K562 (cell line): ENCODE measurements around the gene ZIC3. TPM values are rescaled to one million over a fixed set of nuclear protein-coding genes. Genes with fewer than 3 reads are reported as not detected.

Experiments used
- ATAC-seq: fragments of 200-7000 bp; cut with Tn5 transposase; 3 replicates; pipeline ENCODE4 v1.9.1; 2020; ENCODE audit warnings: moderate library complexity
- Bru-seq: library from RNA; stranded (reverse); fragments of 400-500 nt; gene quantifications from one replicate; lab custom pipeline; 2021; lab: Mats Ljungman, UMichigan
- BruChase-seq, 2 experiments: library from RNA; stranded (reverse); fragments of 400-500 nt; gene quantifications; one replicate each; lab custom pipeline; 2021; lab: Mats Ljungman, UMichigan
- BruUV-seq: library from RNA; stranded (reverse); fragments of 400-500 nt; replicated peaks from 2 replicates; lab custom pipeline; 2021; lab: Mats Ljungman, UMichigan
- CTCF ChIA-PET: fragments of 300-600 bp; formaldehyde crosslinking; extraction: SDS; loops from one replicate; lab custom pipeline; 2021; ENCODE audit warnings: low intra/inter-chr PET ratio; lab: Yijun Ruan, JAX
- POLR2A ChIA-PET: fragments of 300-600, 350-650 bp; sonication (Branson Sonifier 250); formaldehyde crosslinking; extraction: SDS; loops from one replicate; lab custom pipeline; 2021; ENCODE audit warnings: antibody characterized with exemption, inconsistent platforms; lab: Yijun Ruan, JAX
- DNase-seq, 4 experiments: peaks; one replicate each; pipeline versions ENCODE4 v3.0.0 to v3.0.0-alpha.2; 2011 to 2018; ENCODE audit warnings: low spot score in 3 of 4, mixed read lengths in 3 of 4; ENCODE audit errors: extremely low read depth in 1 of 4
- FAIRE-seq: peaks from 2 replicates; lab custom pipeline; 2011; peaks lifted over from hg19 to GRCh38; lab: Jason Lieb, UNC
- H2AFZ ChIP-seq: 2 replicates; pipeline ENCODE4 v1.6.0; 2011; ENCODE audit warnings: low read depth, low read length, control low read depth, inconsistent platforms
- H3K27ac ChIP-seq: fragments of 200-600 bp; 3 replicates; pipeline ENCODE4 v1.8.0; 2011; ENCODE audit warnings: low read depth, mild to moderate bottlenecking, control low read depth, inconsistent platforms, low read length, moderate library complexity, mixed read lengths; ENCODE audit errors: extremely low read depth
- H3K27me3 ChIP-seq, 2 experiments: fragments of 300-600 bp in 1 of 2; 2 replicates in 1 of 2; 3 replicates in 1 of 2; pipeline versions ENCODE4 v1.6.0 to v1.8.0; 2011; ENCODE audit warnings: inconsistent platforms in 2 of 2, low read length in 2 of 2, mild to moderate bottlenecking in 1 of 2, mixed read lengths in 1 of 2, moderate library complexity in 1 of 2; ENCODE audit not compliant: control insufficient read depth in 2 of 2, insufficient read depth in 2 of 2
- H3K36me3 ChIP-seq: fragments of 300-600 bp; 3 replicates; pipeline ENCODE4 v1.8.0; 2011; ENCODE audit warnings: mild to moderate bottlenecking, low read length, inconsistent platforms; ENCODE audit not compliant: control insufficient read depth, insufficient read depth
- H3K4me1 ChIP-seq, 2 experiments: fragments of 200-600 bp in 1 of 2; replicated peaks in 1 of 2; 2 replicates in 1 of 2; 3 replicates in 1 of 2; pipeline versions ENCODE4 v1.5.1 to v1.8.0; 2011; ENCODE audit warnings: inconsistent platforms in 2 of 2, low read length in 2 of 2, mild to moderate bottlenecking in 1 of 2, mixed read lengths in 1 of 2, moderate library complexity in 1 of 2; ENCODE audit not compliant: control insufficient read depth in 2 of 2, insufficient read depth in 2 of 2
- H3K4me2 ChIP-seq: 2 replicates; pipeline ENCODE4 v1.6.1; 2011; ENCODE audit warnings: low read length, control low read depth, inconsistent platforms, mixed read lengths; ENCODE audit not compliant: insufficient read depth
- H3K4me3 ChIP-seq: fragments of 200-600 bp; sonication (generic), shearing (Covaris generic); 2 replicates; pipeline ENCODE4 v1.5.1; 2016; ENCODE audit warnings: control low read depth, inconsistent platforms
- H3K79me2 ChIP-seq: fragments of 200-600 bp; 3 replicates; pipeline ENCODE4 v1.8.0; 2011; ENCODE audit warnings: low read length, inconsistent platforms; ENCODE audit not compliant: control insufficient read depth, insufficient read depth
- H3K9ac ChIP-seq, 2 experiments: 2 replicates each; pipeline versions ENCODE4 v1.6.0 to v1.6.1; 2011; ENCODE audit warnings: low read depth in 2 of 2, low read length in 2 of 2, control low read depth in 1 of 2, inconsistent platforms in 1 of 2, mild to moderate bottlenecking in 1 of 2, mixed read lengths in 1 of 2; ENCODE audit not compliant: insufficient read depth in 1 of 2
- H3K9me1 ChIP-seq: one replicate; pipeline ENCODE4 v1.6.0; 2011; ENCODE audit warnings: inconsistent platforms, mild to moderate bottlenecking, low read length, moderate library complexity; ENCODE audit not compliant: control insufficient read depth, insufficient read depth
- H3K9me3 ChIP-seq: replicated peaks from 2 replicates; pipeline ENCODE4 v1.5.1; 2011; ENCODE audit warnings: low read depth, low read length, inconsistent platforms; ENCODE audit not compliant: control insufficient read depth, insufficient read depth
- H4K20me1 ChIP-seq: replicated peaks from 2 replicates; pipeline ENCODE4 v1.6.1; 2011; ENCODE audit warnings: low read length, inconsistent platforms, mixed read lengths; ENCODE audit not compliant: control insufficient read depth, insufficient read depth
- ELF1 ChIP-seq: fragments of 200-800 bp; sonication (Bioruptor generic); IDR thresholded peaks from 2 replicates; pipeline ENCODE4 v1.6.1; 2016; ENCODE audit warnings: missing genetic modification characterization, missing compliant biosample characterization
- TBP ChIP-seq: optimal IDR thresholded peaks from 2 replicates; pipeline ENCODE3; 2011; ENCODE audit warnings: low read depth, low read length, improper control_type of control experiment
- ZBTB7A ChIP-seq: IDR thresholded peaks from 2 replicates; pipeline ENCODE4 v1.6.1; 2011; ENCODE audit warnings: low read depth, mild to moderate bottlenecking, low read length, moderate library complexity, borderline replicate concordance; ENCODE audit not compliant: control insufficient read depth
- ZNF124 ChIP-seq: sonication (generic); formaldehyde crosslinking; IDR thresholded peaks from 2 replicates; pipeline ENCODE4 v1.8.1; 2022; ENCODE audit warnings: missing genetic modification reagents
- ZNF766 ChIP-seq: fragments of 200-800 bp; sonication (Bioruptor generic); conservative IDR thresholded peaks from 2 replicates; pipeline ENCODE4 v1.6.1; 2016; ENCODE audit warnings: missing genetic modification characterization, missing compliant biosample characterization
- WGBS: fragments of 100-300 bp; shearing (Covaris generic); methylation state at CpG from one replicate; pipeline ENCODE4 v1.1.6; 2016; ENCODE audit warnings: low coverage, mixed read lengths; ENCODE audit not compliant: insufficient coverage; ENCODE audit errors: missing lambda C conversion rate; 5-methylcytosine and 5-hydroxymethylcytosine counted together
- in situ Hi-C: fragments of 300-500 bp; cut with MboI; formaldehyde crosslinking; loops from 4 replicates; pipeline ENCODE4 v1.15.0; 2018; ENCODE audit warnings: inconsistent platforms, mixed read lengths
- intact Hi-C: fragments of 100-400 bp; cut with micrococcal nuclease; formaldehyde crosslinking; loops from 2 replicates; pipeline ENCODE4 v1.14.2; 2022
- long read RNA-seq, 3 experiments: library from polyadenylated mRNA in 2 of 3; library from RNA in 1 of 3; unstranded in 2 of 3; stranded (forward) in 1 of 3; transcript quantifications; one replicate each; pipeline ENCODE4 v2.0.0, GENCODE V29; 2019 to 2022
- polyA minus RNA-seq, 3 experiments: library from RNA; depleted of rRNA, polyadenylated mRNA; stranded (reverse); fragments of >200 nt; gene quantifications; 2 replicates each; pipeline ENCODE4 v1.2.3, GENCODE V29; 2011
- polyA plus RNA-seq, 8 experiments: library from polyadenylated mRNA; depleted of rRNA in 4 of 8; stranded (reverse) in 5 of 8; unstranded in 3 of 8; fragments of >200 nt; fragmentation: Nextera tagmentation in 2 of 8; fragmentation: Illumina TruSeq in 1 of 8; extraction: Ambion mirVana in 2 of 8; extraction: Trizol in 1 of 8; gene quantifications; 2 replicates each; pipeline versions ENCODE4 v1.2.1 to v1.2.3, GENCODE V29; 2011 to 2014; ENCODE audit warnings: inconsistent platforms in 1 of 8, missing spikeins in 1 of 8
- total RNA-seq, 7 experiments: library from RNA; depleted of rRNA in 6 of 7; stranded (reverse); fragments of >200 nt in 6 of 7; fragmentation: Illumina TruSeq in 2 of 7; extraction: Trizol in 2 of 7; gene quantifications; 2 replicates each; pipeline versions ENCODE4 v1.2.1 to v1.2.3, GENCODE V29; 2011 to 2021; ENCODE audit warnings: low replicate concordance in 1 of 7
- TF ChIP-seq, protein P1 (sequence below): IDR thresholded peaks from 2 replicates; pipeline ENCODE4 v1.6.1; 2012; ENCODE audit warnings: low read depth, low read length, improper control_type of control experiment, borderline replicate concordance
- TF ChIP-seq, protein P2 (sequence below), 3 experiments: fragments of 200-800 bp in 1 of 3; fragments of 250-450 bp in 1 of 3; fragments of 450-650 bp in 1 of 3; sonication (Bioruptor Pico) in 1 of 3; sonication (Bioruptor generic) in 1 of 3; formaldehyde crosslinking in 1 of 3; IDR thresholded peaks; 2 replicates each; pipeline versions ENCODE4 v1.6.1 to v1.8.0; 2016 to 2022; ENCODE audit warnings: mild to moderate bottlenecking in 2 of 3, missing genetic modification characterization in 2 of 3, missing compliant biosample characterization in 1 of 3, moderate library complexity in 1 of 3

ZIC3 gene
- total RNA-seq (2011; cell fraction: chromatin; rRNA removed; ENCODE audit: low replicate concordance), result not detected in 2 replicates
- not detected in 2 replicates for total RNA-seq (2011; cell fraction: nucleolus; rRNA removed)
- not detected in 2 replicates for total RNA-seq (2011; cell fraction: nucleoplasm; rRNA removed)
- total RNA-seq (2014; rRNA removed), result not detected in 2 replicates
- total RNA-seq (2014; rRNA removed; fragmentation: Illumina TruSeq; extraction: Trizol), result not detected in 2 replicates
- not detected in 2 replicates for total RNA-seq (2015; rRNA removed; fragmentation: Illumina TruSeq; extraction: Trizol)
- not detected in 2 replicates for total RNA-seq (2021)
- not detected in 2 replicates for polyA plus RNA-seq (2011; rRNA removed)
- not detected in 2 replicates for polyA plus RNA-seq (2011; cell fraction: cytosol; rRNA removed)
- polyA plus RNA-seq (2011; cell fraction: nucleus; rRNA removed), result not detected in 2 replicates
- not detected in 2 replicates for polyA plus RNA-seq (2012)
- not detected in 2 replicates for polyA plus RNA-seq (2014; fragmentation: Illumina TruSeq; extraction: Trizol)
- not detected for polyA plus RNA-seq (2014; fragmentation: Nextera tagmentation; extraction: Ambion mirVana)
- not detected in 2 replicates for polyA plus RNA-seq (2014; rRNA removed)
- not detected in 2 replicates for polyA minus RNA-seq (2011; rRNA and poly(A)+ RNA removed)
- not detected in 2 replicates for polyA minus RNA-seq (2011; cell fraction: cytosol; rRNA and poly(A)+ RNA removed)
- not detected in 2 replicates for polyA minus RNA-seq (2011; cell fraction: nucleus; rRNA and poly(A)+ RNA removed)
- not detected for Bru-seq, nascent RNA
- not detected for BruChase-seq, experiment 1, labeled RNA remaining after a 2-hour chase
- BruChase-seq, experiment 2, labeled RNA remaining after a 6-hour chase, result not detected
- long read RNA-seq, experiment 1, result 0 reads
- long read RNA-seq, experiment 2, result 0 reads
- long read RNA-seq, experiment 3, result 0 reads

DNA sequence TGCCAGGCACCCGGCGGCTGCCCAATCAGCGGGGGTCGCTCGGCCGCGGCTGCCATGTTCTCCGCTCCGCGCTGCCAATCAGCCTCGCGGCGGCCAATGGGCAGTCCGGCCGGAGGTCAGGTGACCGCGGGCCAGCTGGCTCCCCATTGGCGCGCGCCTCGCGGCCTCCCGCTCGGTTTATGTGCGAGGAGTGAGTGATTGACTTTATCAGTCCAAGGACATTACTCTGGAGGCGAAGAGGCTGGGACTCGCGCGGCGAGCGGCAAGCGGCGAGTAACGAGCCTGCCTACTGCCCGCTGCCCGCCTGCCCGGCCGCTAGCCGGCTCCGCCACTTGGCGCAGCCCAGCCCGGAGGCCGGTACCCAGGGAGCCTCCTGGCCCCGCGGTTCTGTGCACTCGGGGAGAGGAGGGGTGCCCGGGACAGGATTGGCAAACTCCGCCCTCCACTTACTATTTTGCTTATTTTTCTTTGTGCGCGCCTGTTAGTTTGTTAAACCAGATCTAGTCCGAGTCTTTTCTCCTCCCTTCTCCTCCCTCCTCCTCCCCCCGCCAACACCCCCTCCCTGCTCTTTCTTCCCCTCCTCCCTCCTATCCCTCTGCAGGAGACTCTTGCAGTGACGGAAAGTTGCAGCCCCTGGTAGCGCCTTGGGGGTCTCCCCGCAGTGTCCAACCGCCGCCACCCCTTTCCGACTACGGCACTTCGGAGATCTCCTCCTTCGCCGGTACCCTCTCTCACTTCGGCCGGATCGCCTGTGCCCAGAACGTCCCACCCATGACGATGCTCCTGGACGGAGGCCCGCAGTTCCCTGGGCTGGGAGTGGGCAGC, at the start of gene ZIC3:
ZIC3 (plus strand) TSS at position 207 of the 825 bp plus-strand sequence; CDS start at position 772, 565 bp downstream.
- in situ Hi-C loops (no loop called here), intact Hi-C loops (no loop called here)
- Histone ChIP-seq H3K27ac (no peak within 1 kb of the TSS), H4K20me1 (no peaks in the 10 kb centered on the region), H3K79me2 (no peaks in the 10 kb centered on the region), H3K4me3 (no peak within 1 kb of the TSS), H3K9ac (no peak within 1 kb of the TSS), H3K9me3 (no peaks in the 10 kb centered on the region), H3K9me1 (no peaks in the 10 kb centered on the region), H3K4me2 (no peak within 1 kb of the TSS), H3K4me1 (no peaks in the 10 kb centered on the region; a peak in 1 of 5 replicates), H3K36me3 (no peaks in the 10 kb centered on the region), H2AFZ (no peak within 1 kb of the TSS), H3K27me3 (peaks cover 0 to 6% of the 10 kb centered on the region in 2 experiments; a peak in 1 of 5 replicates)
- DNase-seq (no peak), FAIRE-seq (no peak), ATAC-seq (no peak)
- TF ChIP-seq ZNF124 (CRISPR knock-in tag) (no peak), ELF1 (tag) (no peak), ZBTB7A (no peak), TBP (no peak), ZNF766 (no peak)
- TF ChIP-seq, protein P1, sequence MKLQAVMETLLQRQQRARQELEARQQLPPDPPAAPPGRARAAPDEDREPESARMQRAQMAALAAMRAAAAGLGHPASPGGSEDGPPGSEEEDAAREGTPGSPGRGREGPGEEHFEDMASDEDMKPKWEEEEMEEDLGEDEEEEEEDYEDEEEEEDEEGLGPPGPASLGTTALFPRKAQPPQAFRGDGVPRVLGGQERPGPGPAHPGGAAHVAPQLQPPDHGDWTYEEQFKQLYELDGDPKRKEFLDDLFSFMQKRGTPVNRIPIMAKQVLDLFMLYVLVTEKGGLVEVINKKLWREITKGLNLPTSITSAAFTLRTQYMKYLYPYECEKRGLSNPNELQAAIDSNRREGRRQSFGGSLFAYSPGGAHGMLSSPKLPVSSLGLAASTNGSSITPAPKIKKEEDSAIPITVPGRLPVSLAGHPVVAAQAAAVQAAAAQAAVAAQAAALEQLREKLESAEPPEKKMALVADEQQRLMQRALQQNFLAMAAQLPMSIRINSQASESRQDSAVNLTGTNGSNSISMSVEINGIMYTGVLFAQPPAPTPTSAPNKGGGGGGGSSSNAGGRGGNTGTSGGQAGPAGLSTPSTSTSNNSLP, result no peak
- TF ChIP-seq, protein P2, sequence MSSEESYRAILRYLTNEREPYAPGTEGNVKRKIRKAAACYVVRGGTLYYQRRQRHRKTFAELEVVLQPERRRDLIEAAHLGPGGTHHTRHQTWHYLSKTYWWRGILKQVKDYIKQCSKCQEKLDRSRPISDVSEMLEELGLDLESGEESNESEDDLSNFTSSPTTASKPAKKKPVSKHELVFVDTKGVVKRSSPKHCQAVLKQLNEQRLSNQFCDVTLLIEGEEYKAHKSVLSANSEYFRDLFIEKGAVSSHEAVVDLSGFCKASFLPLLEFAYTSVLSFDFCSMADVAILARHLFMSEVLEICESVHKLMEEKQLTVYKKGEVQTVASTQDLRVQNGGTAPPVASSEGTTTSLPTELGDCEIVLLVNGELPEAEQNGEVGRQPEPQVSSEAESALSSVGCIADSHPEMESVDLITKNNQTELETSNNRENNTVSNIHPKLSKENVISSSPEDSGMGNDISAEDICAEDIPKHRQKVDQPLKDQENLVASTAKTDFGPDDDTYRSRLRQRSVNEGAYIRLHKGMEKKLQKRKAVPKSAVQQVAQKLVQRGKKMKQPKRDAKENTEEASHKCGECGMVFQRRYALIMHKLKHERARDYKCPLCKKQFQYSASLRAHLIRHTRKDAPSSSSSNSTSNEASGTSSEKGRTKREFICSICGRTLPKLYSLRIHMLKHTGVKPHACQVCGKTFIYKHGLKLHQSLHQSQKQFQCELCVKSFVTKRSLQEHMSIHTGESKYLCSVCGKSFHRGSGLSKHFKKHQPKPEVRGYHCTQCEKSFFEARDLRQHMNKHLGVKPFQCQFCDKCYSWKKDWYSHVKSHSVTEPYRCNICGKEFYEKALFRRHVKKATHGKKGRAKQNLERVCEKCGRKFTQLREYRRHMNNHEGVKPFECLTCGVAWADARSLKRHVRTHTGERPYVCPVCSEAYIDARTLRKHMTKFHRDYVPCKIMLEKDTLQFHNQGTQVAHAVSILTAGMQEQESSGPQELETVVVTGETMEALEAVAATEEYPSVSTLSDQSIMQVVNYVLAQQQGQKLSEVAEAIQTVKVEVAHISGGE (CRISPR knock-in tag; IDR thresholded peaks at IDR 0.05), result no peak
- no TSS peak for BruUV-seq
- ChIA-PET POLR2A (no interaction called here), CTCF (interaction anchor here (0.6 kb wide), 1 partner anchor 1278 kb away, joined by 3 read pairs; no protein-coding TSS in a partner anchor)
- WGBS, result 71% methylated on average over 10 of the region's 69 CpGs
